Stimulated activated CD4-positive, alpha-beta T cell treated with anti-CD3 and anti-CD28 coated beads, Interleukin-4, amount 100 ng/mL, for 24 hours (primary cell): ENCODE data around the gene GALNT5.

ENCODE experiments used
- DNase-seq: peaks from one replicate; pipeline ENCODE4 v3.0.0-alpha.2; 2020

GALNT5 gene

GRCh38 chr2:157292853-157293252, 35.3 kb downstream of the GALNT5 start:
- DNase-seq = no peak

DNA sequence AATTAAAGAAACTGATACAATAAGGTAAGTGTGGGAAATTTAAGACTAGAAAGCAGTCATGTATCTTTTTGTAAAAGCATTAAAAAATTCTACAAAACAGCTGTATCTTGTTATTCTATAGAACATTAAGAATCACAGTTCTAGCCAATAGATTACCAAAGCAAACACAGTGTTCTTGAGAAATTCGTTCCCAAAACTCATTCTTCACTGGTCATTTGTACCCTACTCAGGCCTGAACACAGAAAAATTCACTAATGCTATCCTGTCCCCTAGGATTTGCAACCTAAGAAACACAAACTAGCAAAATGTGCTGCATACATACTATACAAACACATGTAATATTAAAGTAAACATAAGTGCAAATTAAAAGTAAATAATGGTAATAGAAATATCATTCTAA, 39.0 kb downstream of the GALNT5 start:
- DNase-seq = no peak

- no peak for DNase-seq
Observed at GRCh38 chr2:157296958-157297357, 39.5 kb downstream of the GALNT5 start.

GRCh38 chr2:157301307-157301706, 43.8 kb downstream of the GALNT5 start:
- DNase-seq = no peak

DNA sequence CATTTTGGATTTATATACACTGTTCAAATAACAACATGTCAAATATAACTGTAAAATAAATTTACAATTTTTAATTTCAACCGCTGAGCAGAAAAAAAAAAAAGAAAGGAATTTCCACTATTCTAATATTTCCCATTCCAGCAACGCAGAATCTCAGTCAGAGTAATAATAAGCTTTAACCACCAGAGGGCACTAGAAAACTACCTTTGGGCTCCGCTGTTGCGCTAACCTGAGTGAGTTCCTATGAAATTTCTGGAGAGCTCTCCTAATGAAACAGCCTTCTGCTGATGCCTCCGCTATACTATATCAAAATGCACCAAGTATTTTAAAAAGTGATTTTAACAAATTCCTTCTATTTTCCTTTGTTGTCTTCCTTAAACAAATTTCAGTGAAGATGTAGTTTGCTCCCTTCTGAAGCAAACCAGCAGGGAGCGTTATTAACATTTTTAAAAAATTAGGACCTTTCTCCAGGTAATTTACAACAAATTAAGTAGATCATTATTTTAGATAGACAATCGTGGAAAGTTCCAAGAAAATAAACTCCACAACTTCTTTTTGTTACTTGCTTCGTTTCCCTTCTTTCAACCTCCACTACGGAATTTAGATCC, 45.1 kb downstream of the GALNT5 start:
- peak; percentile 40 for DNase-seq

DNA sequence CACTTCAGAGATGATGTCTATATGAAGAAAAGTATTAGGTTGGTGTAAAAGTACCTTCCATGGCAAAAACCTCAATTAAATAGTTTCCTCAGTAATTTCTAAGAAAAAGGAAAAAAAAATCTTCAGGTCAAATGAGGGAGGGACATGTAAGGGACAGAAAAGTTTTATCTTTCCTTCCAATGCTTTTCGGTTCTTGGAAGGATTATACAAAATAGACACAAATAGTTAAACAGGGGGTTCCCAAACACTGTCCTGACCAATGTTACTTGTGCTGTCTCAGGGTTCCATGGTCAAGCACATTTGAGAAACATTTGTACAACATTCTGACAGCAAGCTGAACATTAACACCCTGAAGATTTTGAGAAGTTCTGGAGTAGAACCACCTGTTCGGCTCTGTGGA, 46.1 kb downstream of the GALNT5 start:
- DNase-seq = no peak

- DNase-seq = no peak
Observed at GRCh38 chr2:157304811-157305722, 47.6 kb downstream of the GALNT5 start.

DNA sequence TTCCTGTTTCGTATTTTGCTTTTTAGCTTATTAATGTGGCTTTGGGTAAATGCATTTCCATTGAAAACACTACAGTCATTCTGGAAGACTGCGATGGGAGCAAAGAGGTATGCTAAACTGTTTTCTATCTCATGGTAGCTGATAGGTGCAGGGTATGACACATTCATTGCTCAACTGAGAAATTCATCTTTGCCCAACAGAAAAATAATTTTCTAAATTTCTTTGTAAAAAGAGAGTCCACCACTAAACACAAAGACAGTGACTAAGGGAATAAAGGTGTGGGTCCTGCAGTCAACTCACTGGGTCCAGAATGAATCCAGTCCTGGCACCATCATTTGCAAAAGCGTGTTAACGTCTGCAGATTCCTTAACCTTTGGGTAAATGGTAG, 48.2 kb downstream of the GALNT5 start:
- DNase-seq = no peak

- DNase-seq = no peak
Observed at GRCh38 chr2:157307021-157307420, 49.5 kb downstream of the GALNT5 start.

DNA sequence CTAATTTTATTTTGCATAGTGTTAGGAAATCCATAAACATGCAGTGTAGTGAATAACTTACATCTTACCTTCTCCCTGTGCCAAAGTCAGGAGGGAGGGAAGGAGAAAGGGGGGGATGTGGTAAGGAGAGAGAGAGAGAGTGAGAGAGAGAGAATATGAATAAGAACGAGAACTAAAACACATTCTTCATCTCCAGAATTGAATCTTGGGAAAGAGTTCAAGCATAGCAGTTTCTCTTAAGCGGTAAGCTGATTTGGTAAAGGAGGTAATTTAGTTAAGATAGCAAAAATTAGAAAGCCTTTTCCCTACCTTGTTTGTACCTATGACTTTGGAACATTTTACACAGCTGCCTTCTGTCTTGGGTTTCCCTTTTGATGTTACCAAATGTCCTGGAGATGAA, 52.4 kb downstream of the GALNT5 start:
- DNase-seq = no peak

DNA sequence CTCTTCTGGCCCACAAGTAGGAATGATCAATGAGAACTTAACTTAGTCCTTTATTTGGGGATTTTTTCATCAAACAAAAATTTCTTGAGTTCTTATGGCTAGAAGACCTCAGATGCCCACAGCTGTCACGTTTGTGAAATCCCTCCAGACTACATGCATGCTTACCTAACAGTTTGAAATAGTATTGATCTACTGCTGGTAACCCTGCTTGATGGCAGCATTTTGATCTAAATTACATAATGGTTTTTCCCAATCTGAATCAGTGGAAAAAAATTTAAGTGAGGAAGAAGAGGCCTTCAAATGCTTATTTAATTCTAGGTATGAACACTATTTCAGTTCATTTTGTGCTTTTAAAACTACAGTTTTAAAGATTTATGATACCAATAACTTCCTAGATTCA, 54.2 kb downstream of the GALNT5 start:
- no peak for DNase-seq

DNA sequence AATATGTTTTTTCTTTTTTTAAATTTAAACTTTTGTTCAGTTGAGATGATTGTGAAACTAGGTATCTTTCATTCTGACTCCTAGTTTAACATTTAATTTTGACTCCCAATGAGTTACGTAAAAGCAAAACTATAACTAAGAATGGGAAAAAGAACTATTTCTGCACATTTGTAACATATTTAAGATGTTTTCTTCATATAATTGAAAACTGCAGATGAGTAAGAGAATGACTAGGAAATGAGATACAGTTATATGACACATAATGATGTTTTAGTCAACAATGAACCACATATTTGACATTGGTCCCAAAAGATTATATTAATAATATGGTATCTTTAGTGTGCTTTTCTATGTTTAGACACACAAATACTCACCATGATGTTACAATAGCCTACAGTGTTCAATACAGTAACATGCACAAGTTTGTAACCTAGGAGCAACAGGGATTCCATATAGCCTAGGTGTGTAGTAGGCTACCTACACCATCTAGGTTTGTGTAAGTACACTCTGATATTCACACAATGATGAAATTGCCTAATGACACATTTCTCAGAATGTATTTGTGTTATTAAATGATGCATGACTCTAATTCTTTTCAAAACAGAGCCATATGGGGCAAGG, 55.5 kb downstream of the GALNT5 start:
- peak; percentile 21 for DNase-seq

- DNase-seq = no peak
Observed at GRCh38 chr2:157315901-157316300, 58.4 kb downstream of the GALNT5 start.

- DNase-seq = no peak
Observed at GRCh38 chr2:157318884-157319283, 61.4 kb downstream of the GALNT5 start.

DNA sequence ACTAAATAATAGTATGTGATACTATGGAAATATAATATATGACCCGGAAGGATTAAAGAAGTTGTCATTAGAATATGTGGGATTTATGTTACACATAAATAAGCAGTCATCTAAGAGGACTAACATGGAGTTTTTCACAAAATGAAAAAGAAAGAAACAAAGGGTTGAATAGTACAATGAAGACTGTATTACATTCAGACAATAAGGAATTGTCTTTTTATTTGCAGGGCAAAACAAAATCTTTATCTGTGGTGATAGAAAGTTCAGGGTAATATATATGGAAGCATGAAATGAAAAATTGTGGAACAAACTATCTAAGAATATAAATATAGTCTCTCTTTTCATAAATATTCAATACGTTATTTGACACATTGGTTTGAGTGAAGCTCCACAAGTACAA, 62.3 kb downstream of the GALNT5 start:
- no peak for DNase-seq

GRCh38 chr2:157320409-157320808, 62.9 kb downstream of the GALNT5 start:
- DNase-seq = no peak

DNA sequence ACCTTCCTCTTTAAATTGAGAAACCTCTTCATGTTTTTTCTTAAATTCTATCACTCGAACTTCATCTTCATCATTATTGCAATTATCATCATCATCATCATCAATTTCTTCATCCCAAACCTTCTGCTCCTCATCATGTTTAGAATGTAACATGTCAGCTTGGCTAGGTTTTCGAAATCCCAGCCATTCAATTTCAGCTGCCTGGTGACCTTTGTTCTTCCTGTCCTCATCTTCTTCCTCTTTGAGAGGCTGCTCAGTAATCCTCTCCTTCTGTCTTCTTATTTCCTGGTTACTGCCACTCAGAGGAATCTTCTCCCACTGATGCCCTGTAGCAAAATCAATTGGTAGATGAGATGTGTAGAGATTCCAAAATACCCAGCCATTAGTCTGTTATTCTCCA, 64.0 kb downstream of the GALNT5 start:
- DNase-seq = no peak

DNA sequence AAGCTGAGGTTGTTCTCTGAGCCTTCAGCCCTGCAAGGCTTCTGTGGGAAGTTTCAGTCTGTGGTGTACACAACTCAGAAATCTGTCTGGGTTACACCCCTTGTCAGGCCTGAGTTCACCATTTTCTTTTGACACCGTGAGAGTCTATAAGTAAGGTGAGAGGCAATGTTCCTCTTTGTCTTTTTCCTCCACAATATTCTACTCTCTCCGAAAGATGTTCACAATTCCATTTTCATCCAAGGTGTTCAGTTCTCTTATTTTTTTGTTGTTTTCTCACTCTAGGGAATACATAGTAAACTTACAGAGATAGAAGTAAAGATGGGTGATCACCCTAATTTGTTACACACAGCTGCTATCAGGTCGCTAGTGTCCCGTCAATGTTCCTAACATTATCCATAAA, 64.9 kb downstream of the GALNT5 start:
- DNase-seq = no peak

GRCh38 chr2:157324331-157324843, 66.9 kb downstream of the GALNT5 start:
- no peak for DNase-seq

DNA sequence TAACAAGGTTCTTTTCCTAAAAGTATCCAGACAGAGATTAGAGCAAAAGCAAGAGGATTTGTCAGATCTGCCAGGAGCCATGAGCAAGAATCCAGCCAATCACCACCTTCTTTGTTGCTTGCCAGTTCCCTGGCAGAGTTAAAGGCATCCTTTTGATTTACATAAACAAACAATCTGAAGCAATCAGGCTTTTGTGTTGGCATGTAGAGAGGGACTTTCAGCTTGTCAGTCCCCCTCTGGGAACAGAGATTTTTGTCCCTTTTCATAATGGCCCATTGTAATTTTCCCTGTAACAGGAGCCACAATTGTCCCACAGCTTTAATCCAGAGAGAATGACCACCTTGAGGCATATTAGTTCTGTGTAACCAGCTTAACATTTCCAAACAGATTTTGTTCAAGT, 68.3 kb downstream of the GALNT5 start, which contains the start of gene ERMN:
Gene ERMN, minus strand, starts transcription at position 39 of the 400 bp plus-strand sequence. CDS start 182 bp downstream, outside the sequence.
- DNase-seq = no peak

- DNase-seq = no peak
Observed at GRCh38 chr2:157326698-157327097, 69.2 kb downstream of the GALNT5 start.

DNA sequence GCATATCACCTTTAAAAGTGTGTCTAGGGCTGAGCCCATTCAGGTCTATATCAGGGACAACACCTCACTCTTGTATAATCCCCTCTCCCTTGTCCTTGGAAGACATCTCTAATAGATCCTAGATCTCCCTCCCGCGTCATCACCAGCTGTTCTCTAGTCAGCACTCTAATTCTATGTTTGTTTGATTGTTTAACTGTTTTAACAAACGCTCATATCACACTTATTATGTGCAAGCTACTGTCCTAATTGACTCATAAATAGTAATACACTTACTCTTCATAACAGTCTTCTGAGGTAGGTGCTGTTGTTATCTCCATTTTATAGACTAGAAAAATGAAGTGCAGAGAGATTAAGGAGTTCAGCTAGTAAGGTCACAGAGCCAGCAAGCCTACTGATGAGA, 69.7 kb downstream of the GALNT5 start:
- no peak for DNase-seq

DNA sequence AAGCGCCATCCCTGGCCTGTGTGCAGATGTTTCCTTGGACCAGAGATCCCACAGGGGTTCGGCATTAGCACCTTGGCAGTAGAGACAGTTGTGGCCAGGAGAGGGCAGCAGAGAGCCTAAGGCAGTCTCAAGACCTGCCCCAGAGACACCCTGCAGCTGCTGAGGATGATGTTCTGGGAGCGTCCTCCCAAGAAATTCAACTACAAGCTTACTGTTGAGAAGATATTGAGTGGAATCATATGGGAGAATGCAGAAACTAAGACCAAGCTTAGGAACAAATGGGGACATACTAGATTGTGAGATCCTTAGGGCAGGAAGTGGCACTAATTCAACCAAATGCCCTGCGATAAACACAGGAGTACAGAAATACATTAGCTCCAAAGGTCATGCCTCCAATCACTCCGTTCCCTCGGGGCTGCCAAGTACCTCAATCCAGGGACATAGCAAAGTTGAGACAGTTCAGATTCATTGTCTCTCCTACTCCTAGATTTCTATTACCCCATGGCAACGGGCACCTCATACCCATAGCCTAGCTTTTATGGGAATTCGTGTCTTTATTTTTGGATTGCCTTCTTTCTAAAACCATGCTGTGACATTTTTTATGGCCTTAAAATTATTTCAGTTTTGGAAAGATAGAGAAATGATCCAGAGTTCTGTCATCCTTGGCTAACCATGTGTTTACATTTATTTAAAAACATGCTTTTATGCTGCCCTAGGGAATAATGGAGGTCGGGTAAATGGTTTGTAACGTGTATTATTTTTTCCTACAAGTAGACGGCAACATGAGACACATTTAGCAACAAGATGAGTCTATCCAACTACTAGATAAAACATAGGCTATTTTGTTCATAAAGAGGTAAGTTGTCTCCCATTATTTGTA, 70.4 kb downstream of the GALNT5 start:
- peak; percentile 93 for DNase-seq
